Activated naive CD4-positive, alpha-beta T cell treated with anti-CD3 and anti-CD28 coated beads for 36 hours (primary cell): Measurements from ENCODE around the gene DSCAML1. TPM values are rescaled to one million over a fixed set of nuclear protein-coding genes. Genes with fewer than 3 reads are reported as not detected.

ENCODE experiments used
- CTCF ChIA-PET: fragments of 350-600 bp; sonication (Branson Sonifier 250); formaldehyde crosslinking; loops from one replicate; lab custom pipeline; 2021; ENCODE audit warnings: antibody characterized with exemption; lab: Charles Lee
- DNase-seq: peaks from one replicate; pipeline ENCODE4 v3.0.0-alpha.2; 2020
- H3K27ac Mint-ChIP-seq: one replicate; pipeline ENCODE4 v1.8.0; 2021; ENCODE audit warnings: mild to moderate bottlenecking, mixed read lengths
- H3K27me3 Mint-ChIP-seq: one replicate; pipeline ENCODE4 v1.8.0; 2021; ENCODE audit warnings: low read depth, mixed read lengths
- H3K36me3 Mint-ChIP-seq: one replicate; pipeline ENCODE4 v1.8.0; 2021; ENCODE audit warnings: low read depth, mixed read lengths
- H3K4me1 Mint-ChIP-seq: one replicate; pipeline ENCODE4 v1.8.0; 2021; ENCODE audit warnings: low read depth, mixed read lengths
- H3K4me3 Mint-ChIP-seq: one replicate; pipeline ENCODE4 v1.8.0; 2021; ENCODE audit warnings: mild to moderate bottlenecking, moderate library complexity, mixed read lengths
- H3K9me3 Mint-ChIP-seq: one replicate; pipeline ENCODE4 v1.8.0; 2021; ENCODE audit warnings: mixed read lengths
- intact Hi-C: fragments of 100-400 bp; cut with micrococcal nuclease; formaldehyde crosslinking; loops from one replicate; pipeline ENCODE4 v1.15.1; 2023
- total RNA-seq, 2 experiments: library from RNA; stranded (reverse); gene quantifications; one replicate each; pipeline ENCODE4 v1.2.3, GENCODE V29; 2021

The DSCAML1 gene, protein sequence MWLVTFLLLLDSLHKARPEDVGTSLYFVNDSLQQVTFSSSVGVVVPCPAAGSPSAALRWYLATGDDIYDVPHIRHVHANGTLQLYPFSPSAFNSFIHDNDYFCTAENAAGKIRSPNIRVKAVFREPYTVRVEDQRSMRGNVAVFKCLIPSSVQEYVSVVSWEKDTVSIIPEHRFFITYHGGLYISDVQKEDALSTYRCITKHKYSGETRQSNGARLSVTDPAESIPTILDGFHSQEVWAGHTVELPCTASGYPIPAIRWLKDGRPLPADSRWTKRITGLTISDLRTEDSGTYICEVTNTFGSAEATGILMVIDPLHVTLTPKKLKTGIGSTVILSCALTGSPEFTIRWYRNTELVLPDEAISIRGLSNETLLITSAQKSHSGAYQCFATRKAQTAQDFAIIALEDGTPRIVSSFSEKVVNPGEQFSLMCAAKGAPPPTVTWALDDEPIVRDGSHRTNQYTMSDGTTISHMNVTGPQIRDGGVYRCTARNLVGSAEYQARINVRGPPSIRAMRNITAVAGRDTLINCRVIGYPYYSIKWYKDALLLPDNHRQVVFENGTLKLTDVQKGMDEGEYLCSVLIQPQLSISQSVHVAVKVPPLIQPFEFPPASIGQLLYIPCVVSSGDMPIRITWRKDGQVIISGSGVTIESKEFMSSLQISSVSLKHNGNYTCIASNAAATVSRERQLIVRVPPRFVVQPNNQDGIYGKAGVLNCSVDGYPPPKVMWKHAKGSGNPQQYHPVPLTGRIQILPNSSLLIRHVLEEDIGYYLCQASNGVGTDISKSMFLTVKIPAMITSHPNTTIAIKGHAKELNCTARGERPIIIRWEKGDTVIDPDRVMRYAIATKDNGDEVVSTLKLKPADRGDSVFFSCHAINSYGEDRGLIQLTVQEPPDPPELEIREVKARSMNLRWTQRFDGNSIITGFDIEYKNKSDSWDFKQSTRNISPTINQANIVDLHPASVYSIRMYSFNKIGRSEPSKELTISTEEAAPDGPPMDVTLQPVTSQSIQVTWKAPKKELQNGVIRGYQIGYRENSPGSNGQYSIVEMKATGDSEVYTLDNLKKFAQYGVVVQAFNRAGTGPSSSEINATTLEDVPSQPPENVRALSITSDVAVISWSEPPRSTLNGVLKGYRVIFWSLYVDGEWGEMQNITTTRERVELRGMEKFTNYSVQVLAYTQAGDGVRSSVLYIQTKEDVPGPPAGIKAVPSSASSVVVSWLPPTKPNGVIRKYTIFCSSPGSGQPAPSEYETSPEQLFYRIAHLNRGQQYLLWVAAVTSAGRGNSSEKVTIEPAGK (N-terminal part only)
- total RNA-seq, result under 1 TPM; 0.17 to 0.30 TPM

DNA sequence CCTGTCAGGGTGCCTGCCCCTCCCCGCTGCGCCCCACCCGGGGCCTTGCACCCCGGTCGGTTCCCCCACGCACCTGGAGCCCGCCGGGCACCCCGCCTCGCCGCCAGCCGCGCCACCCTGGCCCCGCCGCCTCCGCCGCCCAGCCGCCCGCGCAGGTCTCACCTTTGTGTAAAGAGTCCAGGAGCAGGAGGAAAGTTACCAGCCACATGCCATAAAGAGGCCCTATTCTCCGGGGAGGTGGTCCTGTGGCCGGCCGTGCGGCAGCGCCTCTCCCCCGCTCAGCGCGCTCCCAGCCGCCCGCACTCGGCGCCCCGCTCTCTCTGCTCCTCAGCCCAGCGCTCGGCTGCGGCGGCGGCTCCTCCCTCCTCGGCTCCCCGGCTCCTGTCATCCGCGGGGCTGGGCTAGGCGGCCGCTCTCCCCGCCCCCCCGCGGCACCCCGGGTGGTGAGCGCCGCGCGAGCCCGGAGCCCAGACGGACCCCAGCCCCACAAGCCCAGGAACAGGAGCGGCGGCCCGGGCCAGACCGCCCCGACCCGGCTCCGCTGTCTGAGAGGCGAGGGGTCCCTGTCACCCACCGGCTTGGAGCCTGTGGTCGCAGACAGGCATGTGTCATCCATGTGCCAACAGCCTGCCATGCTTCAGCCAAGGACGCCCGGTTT is at the start of gene DSCAML1:
TSS of gene DSCAML1 (minus strand) at position 345 of the 658 bp plus-strand sequence. CDS start at position 208, 137 bp downstream.
- CTCF ChIA-PET, result interaction anchor here (1.4 to 2.7 kb wide), 2 partner anchors 11 to 12 kb away, joined by 6 to 15 read pairs; no protein-coding TSS in a partner anchor
- peaks cover 45% of the 10 kb centered on the region for H3K27me3 Mint-ChIP-seq
- no peaks in the 10 kb centered on the region for H3K9me3 Mint-ChIP-seq
- H3K4me1 Mint-ChIP-seq, result peaks cover 15% of the 10 kb centered on the region
- H3K4me3 Mint-ChIP-seq, result peak within 1 kb of the TSS; percentile 43
- H3K36me3 Mint-ChIP-seq, result no peaks in the 10 kb centered on the region
- H3K27ac Mint-ChIP-seq, result no peak within 1 kb of the TSS
- intact Hi-C loops, result no loop called here
- DNase-seq, result peak; percentile 32

DNA sequence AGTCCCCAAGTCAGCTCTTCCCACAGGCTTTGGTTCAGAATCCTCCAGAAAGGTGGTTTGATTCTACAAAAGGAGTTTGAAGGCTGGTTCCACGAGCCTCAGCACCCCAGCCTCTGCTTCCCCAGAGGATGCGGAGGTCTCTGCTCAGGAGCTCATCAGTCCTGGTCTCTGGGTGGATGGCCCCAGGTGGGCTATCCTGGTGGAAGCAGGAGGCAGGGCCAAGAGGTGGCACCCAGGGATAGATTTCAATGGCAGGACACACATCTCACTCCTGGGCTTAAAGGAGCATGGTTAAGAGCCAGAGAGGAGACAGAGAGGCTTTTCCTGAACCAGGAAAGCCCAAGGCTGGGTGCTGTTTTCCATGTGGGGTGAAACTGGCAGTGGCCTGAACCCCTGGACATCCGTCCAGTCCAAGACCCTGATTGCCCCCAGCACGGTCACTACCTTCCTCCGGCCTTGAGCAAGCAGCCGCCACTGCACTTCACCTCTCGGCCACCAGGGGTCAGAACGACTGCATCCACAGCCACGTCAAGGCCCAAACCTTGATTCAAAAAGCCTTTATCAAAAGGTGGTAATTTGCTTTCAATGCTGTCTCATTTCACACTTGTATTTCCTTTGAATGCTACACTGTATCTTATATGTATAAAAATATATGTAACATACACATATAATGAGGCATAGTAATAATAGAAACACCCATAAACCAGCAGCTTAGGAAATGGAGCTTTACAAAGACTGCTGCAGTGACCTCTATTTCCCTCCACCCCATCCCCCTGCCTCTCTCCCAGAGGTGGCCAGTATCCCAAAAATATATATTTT is 46.9 kb upstream of the DSCAML1 start:
- no peak overlapping the region for H3K27ac Mint-ChIP-seq
- intact Hi-C loops, result loop anchor here (1.0 kb wide), 4 partner anchors 21 to 209 kb away; no protein-coding TSS in a partner anchor
- CTCF ChIA-PET, result interaction anchor here (0.5 to 7.9 kb wide), 35 partner anchors 10 to 529 kb away, joined by 3 to 147 read pairs (median 4); partner anchors contain the start of gene IL10RA

GRCh38 chr11:117842131-117842941 is 45.3 kb upstream of the DSCAML1 start:
- Mint-ChIP-seq H3K27ac (no peak overlapping the region), H3K4me3 (no peak overlapping the region), H3K36me3 (no peaks in the 10 kb centered on the region), H3K9me3 (no peaks in the 10 kb centered on the region), H3K27me3 (no peaks in the 10 kb centered on the region), H3K4me1 (no peaks in the 10 kb centered on the region)
- DNase-seq, result no peak
- intact Hi-C loops, result no loop called here
- CTCF ChIA-PET, result interaction anchor here (0.6 to 7.9 kb wide), 17 partner anchors 8 to 267 kb away, joined by 3 to 147 read pairs (median 4); no protein-coding TSS in a partner anchor

More for the DNA sequence above, 46.9 kb upstream of the DSCAML1 start:
- H3K4me1 Mint-ChIP-seq, result no peaks in the 10 kb centered on the region
- H3K27me3 Mint-ChIP-seq, result no peaks in the 10 kb centered on the region
- DNase-seq, result peak; percentile 90
- H3K9me3 Mint-ChIP-seq, result no peaks in the 10 kb centered on the region
- H3K36me3 Mint-ChIP-seq, result no peaks in the 10 kb centered on the region
- H3K4me3 Mint-ChIP-seq, result no peak overlapping the region

GRCh38 chr11:117841551-117842031 is 44.6 kb upstream of the DSCAML1 start:
- H3K4me1 Mint-ChIP-seq, result no peaks in the 10 kb centered on the region
- intact Hi-C loops, result no loop called here
- no peak overlapping the region for H3K4me3 Mint-ChIP-seq
- no peak overlapping the region for H3K27ac Mint-ChIP-seq
- no peak for DNase-seq
- H3K9me3 Mint-ChIP-seq, result no peaks in the 10 kb centered on the region
- H3K27me3 Mint-ChIP-seq, result no peaks in the 10 kb centered on the region
- CTCF ChIA-PET, result interaction anchor here (7.0 to 7.9 kb wide), 2 partner anchors 104 to 212 kb away, joined by 108 to 147 read pairs; no protein-coding TSS in a partner anchor
- no peaks in the 10 kb centered on the region for H3K36me3 Mint-ChIP-seq

DNA sequence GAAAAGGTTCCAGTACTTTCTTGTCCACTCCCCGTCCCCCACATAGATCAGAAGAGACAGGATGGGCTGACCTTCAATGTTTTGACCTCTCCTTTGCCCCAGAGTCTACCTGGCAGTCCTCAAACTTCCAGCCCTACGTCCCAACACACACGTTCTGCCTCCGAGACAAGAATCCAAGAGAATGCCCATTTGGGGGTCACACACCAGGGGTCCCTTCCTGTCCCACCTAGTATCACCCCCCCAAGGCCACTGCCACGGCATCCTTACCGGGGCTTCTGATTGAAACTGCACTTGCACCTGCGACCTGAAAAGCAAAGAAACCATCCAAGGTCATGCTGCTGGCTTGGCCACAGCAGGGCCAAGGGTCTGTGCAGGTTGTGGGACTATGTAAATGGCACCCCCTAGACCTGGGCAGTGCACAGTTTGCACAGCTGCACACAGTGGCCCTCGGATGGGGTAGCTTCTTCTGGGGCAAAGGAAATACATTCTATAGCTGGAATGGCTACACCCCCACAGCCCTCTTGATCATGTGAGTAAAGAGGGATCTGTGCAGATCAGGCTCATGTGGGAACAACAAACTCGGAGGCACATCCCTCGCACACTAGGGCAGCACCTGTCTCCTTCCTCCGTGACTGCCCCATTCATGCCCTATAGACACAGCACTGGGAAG is 44.0 kb upstream of the DSCAML1 start:
- Mint-ChIP-seq H3K4me3 (no peak overlapping the region), H3K27ac (no peak overlapping the region), H3K4me1 (no peaks in the 10 kb centered on the region), H3K27me3 (no peaks in the 10 kb centered on the region), H3K36me3 (no peaks in the 10 kb centered on the region), H3K9me3 (no peaks in the 10 kb centered on the region)
- intact Hi-C loops, result no loop called here
- DNase-seq, result no peak
- CTCF ChIA-PET, result interaction anchor here (1.2 to 7.9 kb wide), 3 partner anchors 33 to 212 kb away, joined by 3 to 147 read pairs (median 108); no protein-coding TSS in a partner anchor

GRCh38 chr11:117839936-117840813 is 43.2 kb upstream of the DSCAML1 start:
- Mint-ChIP-seq H3K27me3 (no peaks in the 10 kb centered on the region), H3K36me3 (no peaks in the 10 kb centered on the region), H3K9me3 (no peaks in the 10 kb centered on the region), H3K4me3 (no peak overlapping the region), H3K27ac (no peak overlapping the region), H3K4me1 (no peaks in the 10 kb centered on the region)
- intact Hi-C loops, result no loop called here
- CTCF ChIA-PET, result interaction anchor here (1.2 to 7.9 kb wide), 3 partner anchors 32 to 213 kb away, joined by 3 to 108 read pairs (median 3); no protein-coding TSS in a partner anchor
- DNase-seq, result no peak

- H3K27ac Mint-ChIP-seq, result no peak overlapping the region
- H3K4me1 Mint-ChIP-seq, result no peaks in the 10 kb centered on the region
- intact Hi-C loops, result no loop called here
- H3K36me3 Mint-ChIP-seq, result no peaks in the 10 kb centered on the region
- DNase-seq, result no peak
- H3K9me3 Mint-ChIP-seq, result no peaks in the 10 kb centered on the region
- H3K4me3 Mint-ChIP-seq, result no peak overlapping the region
- H3K27me3 Mint-ChIP-seq, result no peaks in the 10 kb centered on the region
- CTCF ChIA-PET, result interaction anchor here (1.2 to 7.9 kb wide), 2 partner anchors 108 to 214 kb away, joined by 3 to 108 read pairs; no protein-coding TSS in a partner anchor
Observed at GRCh38 chr11:117839380-117839881, 42.4 kb upstream of the DSCAML1 start.

DNA sequence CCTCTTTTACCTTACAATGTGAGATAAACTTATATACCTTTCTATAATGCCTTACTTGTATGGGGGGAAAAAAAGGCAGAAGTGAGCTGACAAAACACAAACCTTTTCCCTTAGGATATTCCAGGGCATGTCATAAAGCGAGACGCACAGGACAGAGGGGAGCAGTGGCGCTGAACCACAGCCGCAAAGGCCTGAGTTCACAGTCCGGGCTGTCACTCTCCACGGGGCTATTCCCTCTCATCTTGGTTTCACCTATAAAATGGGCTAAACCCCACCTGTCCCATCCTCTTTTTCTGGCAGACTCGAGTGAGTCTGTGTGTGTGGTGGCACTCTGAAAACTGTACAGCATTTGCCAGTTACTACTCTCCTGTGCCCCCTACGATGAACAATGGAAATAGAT is 41.9 kb upstream of the DSCAML1 start:
- Mint-ChIP-seq H3K4me3 (no peak overlapping the region), H3K4me1 (no peaks in the 10 kb centered on the region), H3K27me3 (no peaks in the 10 kb centered on the region), H3K27ac (no peak overlapping the region), H3K9me3 (no peaks in the 10 kb centered on the region), H3K36me3 (no peaks in the 10 kb centered on the region)
- intact Hi-C loops, result no loop called here
- no peak for DNase-seq
- CTCF ChIA-PET, result interaction anchor here (1.0 kb wide), 1 partner anchor 108 kb away, joined by 4 read pairs; no protein-coding TSS in a partner anchor

DNA sequence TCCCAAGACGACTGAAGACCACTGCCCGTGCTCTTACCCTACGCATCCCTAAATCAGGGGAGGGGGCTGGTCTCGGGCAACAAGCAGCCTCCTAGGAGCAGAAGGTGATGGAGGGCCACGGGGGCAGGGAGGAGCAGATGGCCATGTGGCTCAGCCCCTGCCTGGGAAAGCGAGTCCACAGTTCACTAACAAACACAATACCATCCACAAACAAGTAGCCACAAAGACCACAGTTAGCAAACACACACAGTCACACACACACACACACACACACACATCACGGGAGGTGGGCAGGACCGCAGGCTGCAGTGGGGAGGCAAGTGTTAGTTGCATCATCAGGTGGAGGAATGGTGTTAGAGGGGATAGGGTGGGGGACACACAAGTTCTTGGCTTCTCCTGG is 40.8 kb upstream of the DSCAML1 start:
- no peak for DNase-seq
- CTCF ChIA-PET, result no interaction called here
- intact Hi-C loops, result no loop called here
- Mint-ChIP-seq H3K4me1 (no peaks in the 10 kb centered on the region), H3K36me3 (no peaks in the 10 kb centered on the region), H3K27me3 (no peaks in the 10 kb centered on the region), H3K27ac (peak overlapping the region; percentile 50), H3K4me3 (no peak overlapping the region), H3K9me3 (no peaks in the 10 kb centered on the region)
